CD4-positive, alpha-beta memory T cell (primary cell): ENCODE measurements around the gene SLC22A13. TPM values are rescaled to one million over a fixed set of nuclear protein-coding genes. Genes with fewer than 3 reads are reported as not detected.

Experiments used
- CTCF ChIA-PET: fragments of 350-600 bp; sonication (Branson Sonifier 250); formaldehyde crosslinking; loops from one replicate; lab custom pipeline; 2021; ENCODE audit warnings: inconsistent platforms; ENCODE audit not compliant: partially characterized antibody; lab: Charles Lee
- POLR2A ChIA-PET: fragments of 350-600 bp; sonication (Branson Sonifier 250); formaldehyde crosslinking; loops from one replicate; lab custom pipeline; 2021; ENCODE audit not compliant: partially characterized antibody; lab: Charles Lee
- DNase-seq, 5 donors: peaks; one replicate each; pipeline versions ENCODE4 v3.0.0 to v3.0.0-alpha.2; 2020 to 2022; ENCODE audit warnings: mixed read lengths in 1 of 5
- H3K27ac ChIP-seq: one replicate; pipeline ENCODE4 v1.7.0; 2013; ENCODE audit warnings: low read depth, low read length
- H3K27me3 ChIP-seq: 2 replicates; pipeline ENCODE4 v1.7.0; 2013; ENCODE audit warnings: mild to moderate bottlenecking, low read length, moderate library complexity; ENCODE audit not compliant: insufficient read depth
- H3K36me3 ChIP-seq: 2 replicates; pipeline ENCODE4 v1.7.0; 2013; ENCODE audit warnings: mild to moderate bottlenecking, low read length, moderate library complexity; ENCODE audit not compliant: insufficient read depth
- H3K4me1 ChIP-seq: 2 replicates; pipeline ENCODE4 v1.7.0; 2013; ENCODE audit warnings: mild to moderate bottlenecking, low read length, moderate library complexity; ENCODE audit not compliant: insufficient read depth
- H3K4me3 ChIP-seq, 2 donors: one replicate each; pipeline ENCODE4 v1.7.0; 2013; ENCODE audit warnings: low read length in 2 of 2, mild to moderate bottlenecking in 1 of 2
- H3K9me3 ChIP-seq, 2 donors: one replicate each; pipeline ENCODE4 v1.7.0; 2013; ENCODE audit warnings: low read length in 2 of 2, control low read depth in 1 of 2; ENCODE audit not compliant: control insufficient read depth in 1 of 2
- H3K27ac Mint-ChIP-seq, 7 donors: one replicate each; pipeline ENCODE4 v1.8.0; 2020 to 2021; ENCODE audit warnings: mixed read lengths in 7 of 7, mild to moderate bottlenecking in 6 of 7, inconsistent platforms in 3 of 7, moderate library complexity in 3 of 7
- H3K27me3 Mint-ChIP-seq, 2 donors: one replicate each; pipeline ENCODE4 v1.8.0; 2020 to 2021; ENCODE audit warnings: mixed read lengths in 2 of 2
- H3K36me3 Mint-ChIP-seq, 2 donors: one replicate each; pipeline ENCODE4 v1.8.0; 2020 to 2021; ENCODE audit warnings: mixed read lengths in 2 of 2, inconsistent platforms in 1 of 2, mild to moderate bottlenecking in 1 of 2
- H3K4me1 Mint-ChIP-seq, 4 donors: one replicate each; pipeline ENCODE4 v1.8.0; 2020 to 2021; ENCODE audit warnings: mixed read lengths in 4 of 4, mild to moderate bottlenecking in 1 of 4
- H3K4me3 Mint-ChIP-seq, 8 donors: one replicate each; pipeline ENCODE4 v1.8.0; 2020 to 2021; ENCODE audit warnings: mixed read lengths in 8 of 8, mild to moderate bottlenecking in 7 of 8, moderate library complexity in 6 of 8, inconsistent platforms in 3 of 8
- H3K9me3 Mint-ChIP-seq, 8 donors: one replicate each; pipeline ENCODE4 v1.8.0; 2020 to 2021; ENCODE audit warnings: mixed read lengths in 8 of 8, mild to moderate bottlenecking in 5 of 8, inconsistent platforms in 3 of 8, moderate library complexity in 1 of 8
- intact Hi-C: fragments of 100-400 bp; cut with micrococcal nuclease; formaldehyde crosslinking; loops from one replicate; pipeline ENCODE4 v1.15.1; 2023
- polyA plus RNA-seq, 2 donors: library from polyadenylated mRNA; unstranded; fragments of 300-500 nt; fragmentation: Illumina TruSeq; gene quantifications; one replicate each; pipeline ENCODE4 v1.2.3, GENCODE V29; 2021
- total RNA-seq, 2 experiments: library from RNA; stranded (reverse); gene quantifications; one replicate each; pipeline ENCODE4 v1.2.3, GENCODE V29; 2021

SLC22A13 gene
- total and polyA plus RNA-seq, 4 experiments from 2014 or later = 0.18 to 0.67 (median 0.44) TPM; not detected in 1

DNA sequence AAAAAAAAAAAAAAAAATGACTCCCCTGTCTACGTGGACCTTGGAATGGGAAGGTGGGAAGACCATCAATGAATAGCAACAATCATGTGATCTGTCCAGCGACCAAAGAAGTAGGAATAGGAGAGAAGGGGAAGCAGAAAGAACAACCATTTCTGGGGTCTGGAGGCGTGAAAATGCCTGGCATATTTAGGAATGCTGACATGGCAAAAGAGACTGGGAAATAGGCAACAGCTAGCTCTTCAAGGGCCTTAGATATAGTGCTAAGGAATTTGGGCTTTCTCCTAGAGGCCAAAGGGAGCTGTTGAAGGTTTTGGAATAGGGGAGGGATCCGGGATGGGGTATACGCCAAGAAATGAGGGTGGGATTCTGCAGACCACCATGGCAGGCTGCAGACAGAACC is 5.9 kb downstream of the SLC22A13 start:
- H3K27me3 Mint-ChIP-seq = no peaks in the 10 kb centered on the region
- Histone ChIP-seq H3K27ac (no peak overlapping the region), H3K4me3 (no peak overlapping the region), H3K9me3 (no peaks in the 10 kb centered on the region), H3K36me3 (no peaks in the 10 kb centered on the region), H3K27me3 (no peaks in the 10 kb centered on the region), H3K4me1 (peaks cover 5% of the 10 kb centered on the region)
- POLR2A ChIA-PET = no interaction called here
- H3K4me1 Mint-ChIP-seq = peaks cover 8 to 16% (median 11%) of the 10 kb centered on the region in 4 donors
- peaks cover 2 to 4% of the 10 kb centered on the region in 2 donors for H3K36me3 Mint-ChIP-seq
- H3K9me3 Mint-ChIP-seq = peaks cover 0 to 3% (median 0%) of the 10 kb centered on the region in 8 donors
- intact Hi-C loops = no loop called here
- no peak overlapping the region for H3K4me3 Mint-ChIP-seq
- no peak for DNase-seq
- H3K27ac Mint-ChIP-seq = no peak overlapping the region
- CTCF ChIA-PET = interaction anchor here (0.7 to 1.2 kb wide), 2 partner anchors 75 to 106 kb away, joined by 3 read pairs; partner anchors contain the start of gene XYLB

GRCh38 chr3:38274864-38275649 is 9.4 kb downstream of the SLC22A13 start:
- CTCF ChIA-PET = interaction anchor here (1.3 kb wide), 1 partner anchor 23 kb away, joined by 3 read pairs; no protein-coding TSS in a partner anchor
- Mint-ChIP-seq H3K4me3 (no peak overlapping the region), H3K9me3 (peaks cover 0 to 3% (median 0%) of the 10 kb centered on the region in 8 donors), H3K4me1 (no peaks in the 10 kb centered on the region), H3K36me3 (peaks cover 4 to 5% of the 10 kb centered on the region in 2 donors), H3K27me3 (no peaks in the 10 kb centered on the region), H3K27ac (no peak overlapping the region)
- DNase-seq = no peak
- intact Hi-C loops = no loop called here
- Histone ChIP-seq H3K36me3 (no peaks in the 10 kb centered on the region), H3K4me3 (no peak overlapping the region), H3K9me3 (no peaks in the 10 kb centered on the region), H3K27me3 (no peaks in the 10 kb centered on the region), H3K4me1 (no peaks in the 10 kb centered on the region), H3K27ac (no peak overlapping the region)
- POLR2A ChIA-PET = no interaction called here

GRCh38 chr3:38275658-38276057 is 10.0 kb downstream of the SLC22A13 start:
- CTCF ChIA-PET = interaction anchor here (1.3 kb wide), 1 partner anchor 23 kb away, joined by 3 read pairs; no protein-coding TSS in a partner anchor
- no peak overlapping the region for H3K27ac Mint-ChIP-seq
- POLR2A ChIA-PET = no interaction called here
- H3K9me3 Mint-ChIP-seq = peaks cover 0 to 2% (median 0%) of the 10 kb centered on the region in 8 donors
- H3K27me3 Mint-ChIP-seq = no peaks in the 10 kb centered on the region
- Histone ChIP-seq H3K36me3 (no peaks in the 10 kb centered on the region), H3K27me3 (no peaks in the 10 kb centered on the region), H3K9me3 (no peaks in the 10 kb centered on the region), H3K4me1 (no peaks in the 10 kb centered on the region), H3K4me3 (no peak overlapping the region), H3K27ac (no peak overlapping the region)
- no peak overlapping the region for H3K4me3 Mint-ChIP-seq
- DNase-seq = no peak
- intact Hi-C loops = no loop called here
- no peaks in the 10 kb centered on the region for H3K4me1 Mint-ChIP-seq
- peaks cover 3 to 5% of the 10 kb centered on the region in 2 donors for H3K36me3 Mint-ChIP-seq

GRCh38 chr3:38276081-38276916 is 10.7 kb downstream of the SLC22A13 start:
- H3K27ac ChIP-seq = no peak overlapping the region
- H3K4me1 ChIP-seq = no peaks in the 10 kb centered on the region
- Mint-ChIP-seq H3K27me3 (no peaks in the 10 kb centered on the region), H3K9me3 (no peaks in the 10 kb centered on the region), H3K4me3 (no peak overlapping the region), H3K36me3 (peaks cover 0 to 3% of the 10 kb centered on the region in 2 donors), H3K27ac (peak overlapping the region in 1 of 7 donors; percentile 70), H3K4me1 (no peaks in the 10 kb centered on the region)
- intact Hi-C loops = no loop called here
- no peak for DNase-seq
- H3K27me3 ChIP-seq = no peaks in the 10 kb centered on the region
- no peak overlapping the region for H3K4me3 ChIP-seq
- H3K36me3 ChIP-seq = no peaks in the 10 kb centered on the region
- H3K9me3 ChIP-seq = no peaks in the 10 kb centered on the region
- ChIA-PET CTCF (no interaction called here), POLR2A (no interaction called here)

- H3K9me3 ChIP-seq = no peaks in the 10 kb centered on the region
- no peaks in the 10 kb centered on the region for H3K9me3 Mint-ChIP-seq
- no peaks in the 10 kb centered on the region for H3K27me3 Mint-ChIP-seq
- peaks cover 0 to 3% of the 10 kb centered on the region in 2 donors for H3K36me3 Mint-ChIP-seq
- H3K4me3 Mint-ChIP-seq = no peak overlapping the region
- POLR2A ChIA-PET = no interaction called here
- no peak overlapping the region for H3K27ac ChIP-seq
- H3K36me3 ChIP-seq = no peaks in the 10 kb centered on the region
- H3K4me1 ChIP-seq = no peaks in the 10 kb centered on the region
- intact Hi-C loops = no loop called here
- no peaks in the 10 kb centered on the region for H3K4me1 Mint-ChIP-seq
- DNase-seq = no peak
- no peak overlapping the region for H3K4me3 ChIP-seq
- CTCF ChIA-PET = no interaction called here
- H3K27ac Mint-ChIP-seq = no peak overlapping the region
- H3K27me3 ChIP-seq = no peaks in the 10 kb centered on the region
These were observed 11.5 kb downstream of the SLC22A13 start for GRCh38 chr3:38276917-38277630.

GRCh38 chr3:38278841-38279240 is 13.2 kb downstream of the SLC22A13 start:
- POLR2A ChIA-PET = no interaction called here
- Histone ChIP-seq H3K4me1 (no peaks in the 10 kb centered on the region), H3K36me3 (no peaks in the 10 kb centered on the region), H3K27ac (no peak overlapping the region), H3K9me3 (no peaks in the 10 kb centered on the region), H3K4me3 (no peak overlapping the region), H3K27me3 (no peaks in the 10 kb centered on the region)
- DNase-seq = no peak
- no peaks in the 10 kb centered on the region for H3K9me3 Mint-ChIP-seq
- no peak overlapping the region for H3K27ac Mint-ChIP-seq
- no peaks in the 10 kb centered on the region for H3K4me1 Mint-ChIP-seq
- CTCF ChIA-PET = interaction anchor here (2.8 kb wide), 1 partner anchor 68 kb away, joined by 7 read pairs; the partner anchor contains the start of gene XYLB
- no peak overlapping the region for H3K4me3 Mint-ChIP-seq
- intact Hi-C loops = no loop called here
- H3K27me3 Mint-ChIP-seq = no peaks in the 10 kb centered on the region
- H3K36me3 Mint-ChIP-seq = peaks cover 0 to 3% of the 10 kb centered on the region in 2 donors
